Type B pancreatic cell (in vitro differentiated cells): ENCODE results near the gene MTRF1L. TPM values are rescaled to one million over a fixed set of nuclear protein-coding genes. Genes with fewer than 3 reads are reported as not detected.
A peak's percentile ranks its signal among the peaks of the same experiment; 100 is the strongest.

Experiments used
- DNase-seq: peaks from one replicate; pipeline ENCODE4 v3.0.0; 2021; ENCODE audit warnings: mixed read lengths; ENCODE audit not compliant: unreplicated experiment; ENCODE audit errors: extremely low spot score
- H3K27ac Mint-ChIP-seq: 2 replicates; pipeline ENCODE4 v1.8.0; 2021; ENCODE audit warnings: mild to moderate bottlenecking, mixed read lengths
- H3K27me3 Mint-ChIP-seq: 2 replicates; pipeline ENCODE4 v1.8.0; 2021; ENCODE audit warnings: mixed read lengths
- H3K36me3 Mint-ChIP-seq: 2 replicates; pipeline ENCODE4 v1.8.0; 2021; ENCODE audit warnings: mixed read lengths
- H3K4me1 Mint-ChIP-seq: one replicate; pipeline ENCODE4 v1.8.0; 2021; ENCODE audit warnings: mixed read lengths; ENCODE audit not compliant: unreplicated experiment
- H3K4me3 Mint-ChIP-seq: 2 replicates; pipeline ENCODE4 v1.8.0; 2021; ENCODE audit warnings: mild to moderate bottlenecking, mixed read lengths
- H3K9me3 Mint-ChIP-seq: 2 replicates; pipeline ENCODE4 v1.8.0; 2021; ENCODE audit warnings: mixed read lengths
- CTCF ChIP-seq: fragments of 200-600 bp; sonication (generic); conservative IDR thresholded peaks from 2 replicates; pipeline ENCODE4 v1.5.0; 2021; ENCODE audit warnings: antibody characterized with exemption, mild to moderate bottlenecking
- total RNA-seq: library from RNA; stranded (reverse); gene quantifications from 2 replicates; pipeline ENCODE4 v1.2.1, GENCODE V29; 2021; ENCODE audit warnings: low replicate concordance

MTRF1L gene
- total RNA-seq, 1 donor from 2014 or later = 17.3 TPM

GRCh38 chr6:153031335-153031955 is 28.9 kb upstream of the MTRF1L start:
- Mint-ChIP-seq H3K9me3 (no peaks in the 10 kb centered on the region), H3K4me3 (no peak overlapping the region), H3K27me3 (no peaks in the 10 kb centered on the region), H3K27ac (no peak overlapping the region), H3K4me1 (peaks cover 15% of the 10 kb centered on the region), H3K36me3 (no peaks in the 10 kb centered on the region)
- no peak for TF ChIP-seq CTCF
- no peak for DNase-seq

- peaks cover 15% of the 10 kb centered on the region for H3K4me1 Mint-ChIP-seq
- no peaks in the 10 kb centered on the region for H3K9me3 Mint-ChIP-seq
- H3K36me3 Mint-ChIP-seq = no peaks in the 10 kb centered on the region
- peaks cover 5% of the 10 kb centered on the region for H3K27me3 Mint-ChIP-seq
- DNase-seq = no peak
- no peak overlapping the region for H3K27ac Mint-ChIP-seq
- no peak overlapping the region for H3K4me3 Mint-ChIP-seq
- TF ChIP-seq CTCF = no peak
Measured at GRCh38 chr6:153028963-153029362, 26.5 kb upstream of the MTRF1L start.

GRCh38 chr6:153028286-153028685 is 25.8 kb upstream of the MTRF1L start:
- TF ChIP-seq CTCF = no peak
- peaks cover 15% of the 10 kb centered on the region for H3K4me1 Mint-ChIP-seq
- no peak overlapping the region for H3K27ac Mint-ChIP-seq
- peaks cover 5% of the 10 kb centered on the region for H3K27me3 Mint-ChIP-seq
- H3K36me3 Mint-ChIP-seq = no peaks in the 10 kb centered on the region
- no peak overlapping the region for H3K4me3 Mint-ChIP-seq
- DNase-seq = no peak
- no peaks in the 10 kb centered on the region for H3K9me3 Mint-ChIP-seq

- no peak for DNase-seq
- peaks cover 5% of the 10 kb centered on the region for H3K27me3 Mint-ChIP-seq
- H3K27ac Mint-ChIP-seq = no peak overlapping the region
- peaks cover 14% of the 10 kb centered on the region for H3K4me1 Mint-ChIP-seq
- no peak for TF ChIP-seq CTCF
- no peak overlapping the region for H3K4me3 Mint-ChIP-seq
- H3K36me3 Mint-ChIP-seq = no peaks in the 10 kb centered on the region
- no peaks in the 10 kb centered on the region for H3K9me3 Mint-ChIP-seq
Measured at GRCh38 chr6:153027480-153027879, 25.0 kb upstream of the MTRF1L start.

GRCh38 chr6:153024709-153025017 is 22.2 kb upstream of the MTRF1L start:
- no peaks in the 10 kb centered on the region for H3K36me3 Mint-ChIP-seq
- no peaks in the 10 kb centered on the region for H3K9me3 Mint-ChIP-seq
- TF ChIP-seq CTCF = peak; percentile 54
- H3K27me3 Mint-ChIP-seq = peaks cover 5% of the 10 kb centered on the region
- no peak overlapping the region for H3K4me3 Mint-ChIP-seq
- H3K4me1 Mint-ChIP-seq = no peaks in the 10 kb centered on the region
- H3K27ac Mint-ChIP-seq = no peak overlapping the region
- DNase-seq = no peak
